Bronchial epithelial cell (primary cell): Measurements from ENCODE around the gene SPTBN5. TPM values are rescaled to one million over a fixed set of nuclear protein-coding genes. Genes with fewer than 3 reads are reported as not detected.

Experiments used
- DNase-seq: peaks from one replicate; pipeline ENCODE4 v3.0.0-alpha.2; 2010; ENCODE audit warnings: low read depth
- FAIRE-seq: peaks from 2 replicates; lab custom pipeline; 2011; peaks lifted over from hg19 to GRCh38; lab: Jason Lieb, UNC
- H3K27me3 ChIP-seq: 2 replicates; pipeline ENCODE4 v1.5.1; 2011; ENCODE audit warnings: low read length; ENCODE audit not compliant: control insufficient read depth, insufficient read depth
- H3K36me3 ChIP-seq: 2 replicates; pipeline ENCODE4 v1.5.1; 2011; ENCODE audit warnings: low read length; ENCODE audit not compliant: control insufficient read depth, insufficient read depth
- H3K4me3 ChIP-seq: 2 replicates; pipeline ENCODE4 v1.5.1; 2011; ENCODE audit warnings: mild to moderate bottlenecking, low read depth, low read length, control low read depth
- CTCF ChIP-seq: IDR thresholded peaks from 2 replicates; pipeline ENCODE4 v1.5.1; 2011; ENCODE audit warnings: mild to moderate bottlenecking, moderate library complexity, low read length, control low read depth, inconsistent platforms; ENCODE audit not compliant: insufficient read depth, severe bottlenecking
- total RNA-seq: library from RNA; depleted of rRNA; stranded (reverse); fragments of >200 nt; gene quantifications from 2 replicates; pipeline ENCODE4 v1.2.1, GENCODE V29; 2014

SPTBN5 gene
- total RNA-seq, 1 donor from 2014 or later, result 0.53 TPM

DNA sequence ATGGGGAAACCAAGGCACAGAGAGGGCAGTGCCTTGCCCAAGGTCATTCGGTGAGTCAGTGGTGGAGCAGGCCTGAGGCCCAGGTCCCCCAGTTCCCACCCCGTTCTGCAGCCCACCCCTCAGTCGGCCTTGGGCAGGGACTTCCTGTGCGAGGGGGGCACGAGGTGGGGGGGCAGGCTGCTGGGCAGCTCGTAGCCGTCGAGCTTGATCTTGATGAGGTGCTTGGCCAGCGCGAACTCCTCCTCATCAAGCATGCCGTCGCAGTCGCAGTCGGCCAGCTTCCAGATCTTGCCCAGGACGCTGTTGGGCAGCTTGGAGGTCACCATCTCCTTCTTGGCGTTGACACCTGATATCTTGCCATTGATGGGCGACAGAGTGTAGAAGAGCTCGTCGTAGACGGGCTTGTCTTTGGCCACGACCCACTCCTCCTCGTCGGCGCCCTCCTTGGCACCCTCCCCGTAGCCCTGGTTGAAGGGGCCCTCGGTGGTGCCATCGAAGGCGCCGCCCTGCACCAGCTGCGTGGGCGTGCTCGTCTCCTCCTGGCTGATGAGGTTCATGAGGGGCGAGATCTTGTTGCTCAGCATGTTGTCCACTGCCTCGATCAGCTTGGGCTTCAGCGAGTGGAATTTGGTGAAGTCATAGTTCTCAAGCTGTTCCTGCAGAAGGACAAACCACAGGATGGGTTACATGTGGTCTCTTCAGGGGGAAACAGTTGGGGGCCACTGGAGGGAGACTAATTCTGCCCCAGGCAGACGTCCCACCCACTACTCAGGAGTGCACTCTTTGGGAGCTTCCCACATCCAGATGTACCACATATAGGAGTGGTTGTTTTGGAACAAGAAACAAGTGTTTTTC lies 6.9 kb upstream of the SPTBN5 start:
- Histone ChIP-seq H3K27me3 (no peaks in the 10 kb centered on the region), H3K36me3 (peaks cover 18% of the 10 kb centered on the region), H3K4me3 (no peak overlapping the region)
- peak; percentile 89 for FAIRE-seq
- no peak for DNase-seq
- no peak for TF ChIP-seq CTCF

- H3K27me3 ChIP-seq, result no peaks in the 10 kb centered on the region
- TF ChIP-seq CTCF, result no peak
- no peak for DNase-seq
- H3K36me3 ChIP-seq, result peaks cover 18% of the 10 kb centered on the region
- FAIRE-seq, result no peak
- no peak overlapping the region for H3K4me3 ChIP-seq
Measured at GRCh38 chr15:41899854-41900442, 6.1 kb upstream of the SPTBN5 start.

DNA sequence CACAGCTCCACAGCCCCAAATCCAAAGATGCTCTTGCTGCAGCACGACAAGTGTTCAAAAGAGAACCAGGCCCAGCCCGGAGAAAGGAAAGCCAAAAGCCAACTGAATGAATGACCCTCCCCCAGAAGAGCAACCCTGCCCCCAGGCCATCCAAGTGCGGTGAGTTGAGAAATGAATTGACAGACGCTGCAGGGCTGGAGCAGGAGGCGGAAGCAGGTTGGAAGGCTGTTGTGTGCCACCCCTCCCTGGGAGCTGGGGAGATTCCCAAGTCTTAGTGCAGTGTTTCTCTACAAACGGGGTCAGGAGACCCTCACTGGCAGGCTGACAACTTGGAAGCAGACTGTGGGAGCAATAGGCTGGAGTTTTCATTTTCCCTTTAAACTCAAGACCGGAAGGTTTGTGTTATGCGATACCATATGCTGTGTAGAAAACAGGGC lies 3.5 kb upstream of the SPTBN5 start:
- no peak for TF ChIP-seq CTCF
- Histone ChIP-seq H3K36me3 (peaks cover 13% of the 10 kb centered on the region), H3K4me3 (no peak overlapping the region), H3K27me3 (no peaks in the 10 kb centered on the region)
- FAIRE-seq, result no peak
- DNase-seq, result no peak

DNA sequence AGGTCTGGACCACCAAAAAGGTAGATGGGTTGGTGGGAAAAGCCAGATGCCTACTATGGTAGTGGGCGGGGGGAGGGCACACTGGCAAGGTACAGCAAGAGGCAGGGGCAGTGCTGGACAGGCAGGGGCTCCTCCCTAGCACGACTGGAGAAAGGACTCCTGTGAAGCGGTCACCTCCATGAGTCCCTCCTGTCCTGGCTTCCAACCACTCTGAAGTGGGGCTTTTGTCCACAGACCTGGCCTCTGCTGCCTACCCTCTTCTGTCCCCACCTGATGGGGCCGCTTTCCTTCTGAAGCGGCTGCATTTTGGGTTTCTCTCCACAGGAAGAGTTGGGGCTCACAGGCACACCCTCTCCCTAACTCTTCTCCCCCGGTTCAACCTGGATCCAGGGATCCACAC lies 2.7 kb upstream of the SPTBN5 start:
- DNase-seq, result no peak
- FAIRE-seq, result no peak
- H3K36me3 ChIP-seq, result peaks cover 13% of the 10 kb centered on the region
- TF ChIP-seq CTCF, result no peak
- H3K27me3 ChIP-seq, result no peaks in the 10 kb centered on the region
- H3K4me3 ChIP-seq, result no peak overlapping the region

GRCh38 chr15:41895957-41896356 lies 2.1 kb upstream of the SPTBN5 start:
- Histone ChIP-seq H3K27me3 (no peaks in the 10 kb centered on the region), H3K4me3 (no peak overlapping the region), H3K36me3 (peaks cover 11% of the 10 kb centered on the region)
- no peak for DNase-seq
- no peak for FAIRE-seq
- no peak for TF ChIP-seq CTCF

- FAIRE-seq (no peak), DNase-seq (no peak)
- H3K27me3 ChIP-seq, result no peaks in the 10 kb centered on the region
- H3K36me3 ChIP-seq, result peaks cover 6% of the 10 kb centered on the region
- no peak for TF ChIP-seq CTCF
- H3K4me3 ChIP-seq, result no peak overlapping the region
Measured at GRCh38 chr15:41895491-41895890, 1.6 kb upstream of the SPTBN5 start.
